K562 (cell line): ENCODE measurements around the gene FAM171A2. TPM values are rescaled to one million over a fixed set of nuclear protein-coding genes. Genes with fewer than 3 reads are reported as not detected.

Experiments
- ARID4B ChIP-seq: sonication (generic); formaldehyde crosslinking; IDR thresholded peaks from 2 replicates; pipeline ENCODE4 v1.8.0; 2022; ENCODE audit warnings: mild to moderate bottlenecking, missing genetic modification reagents
- CBFA2T2 ChIP-seq: fragments of 450-650 bp; conservative IDR thresholded peaks from 2 replicates; pipeline ENCODE4 v1.6.1; 2017; ENCODE audit warnings: mild to moderate bottlenecking
- CREM ChIP-seq: IDR thresholded peaks from 2 replicates; pipeline ENCODE4 v1.6.1; 2014; ENCODE audit warnings: antibody characterized with exemption, low read depth
- NFIC ChIP-seq: fragments of 450-650 bp; IDR thresholded peaks from 2 replicates; pipeline ENCODE4 v1.6.1; 2017; ENCODE audit warnings: mild to moderate bottlenecking, inconsistent platforms
- REST ChIP-seq, 2 experiments: fragments of 450-650 bp; formaldehyde crosslinking in 1 of 2; IDR thresholded peaks; 2 replicates each; pipeline versions ENCODE4 v1.4.0 to v1.6.1; 2014 to 2020; ENCODE audit warnings: mild to moderate bottlenecking in 2 of 2, borderline replicate concordance in 1 of 2, low read depth in 1 of 2
- TAF1 ChIP-seq: IDR thresholded peaks from 2 replicates; pipeline ENCODE4 v1.6.1; 2011; ENCODE audit warnings: mild to moderate bottlenecking, low read length, moderate library complexity; ENCODE audit not compliant: insufficient read depth, control insufficient read depth, severe bottlenecking; ENCODE audit errors: extremely low read depth
- THAP12 ChIP-seq: fragments of 250-450 bp; sonication (Bioruptor Pico); IDR thresholded peaks from 2 replicates; pipeline ENCODE4 v1.9.0; 2021; ENCODE audit warnings: mild to moderate bottlenecking, inconsistent platforms
- ZNF263 ChIP-seq: sonication (generic); formaldehyde crosslinking; IDR thresholded peaks from 2 replicates; pipeline ENCODE4 v1.8.0; 2022; ENCODE audit warnings: mild to moderate bottlenecking, missing genetic modification reagents, borderline replicate concordance
- polyA plus RNA-seq, 8 experiments: library from polyadenylated mRNA; depleted of rRNA in 4 of 8; stranded (reverse) in 5 of 8; unstranded in 3 of 8; fragments of >200 nt; fragmentation: Nextera tagmentation in 2 of 8; fragmentation: Illumina TruSeq in 1 of 8; extraction: Ambion mirVana in 2 of 8; extraction: Trizol in 1 of 8; gene quantifications; 2 replicates each; pipeline versions ENCODE4 v1.2.1 to v1.2.3, GENCODE V29; 2011 to 2014; ENCODE audit warnings: inconsistent platforms in 1 of 8, missing spikeins in 1 of 8
- total RNA-seq, 7 experiments: library from RNA; depleted of rRNA in 6 of 7; stranded (reverse); fragments of >200 nt in 6 of 7; fragmentation: Illumina TruSeq in 2 of 7; extraction: Trizol in 2 of 7; gene quantifications; 2 replicates each; pipeline versions ENCODE4 v1.2.1 to v1.2.3, GENCODE V29; 2011 to 2021; ENCODE audit warnings: low replicate concordance in 1 of 7

FAM171A2 gene
- total and polyA plus RNA-seq, 9 of the 15 experiments (the other 6 are each of a cell fraction or from before 2014, with no cell fraction given): 0.10 to 10.2 (median 2.0) TPM; not detected in 1

DNA sequence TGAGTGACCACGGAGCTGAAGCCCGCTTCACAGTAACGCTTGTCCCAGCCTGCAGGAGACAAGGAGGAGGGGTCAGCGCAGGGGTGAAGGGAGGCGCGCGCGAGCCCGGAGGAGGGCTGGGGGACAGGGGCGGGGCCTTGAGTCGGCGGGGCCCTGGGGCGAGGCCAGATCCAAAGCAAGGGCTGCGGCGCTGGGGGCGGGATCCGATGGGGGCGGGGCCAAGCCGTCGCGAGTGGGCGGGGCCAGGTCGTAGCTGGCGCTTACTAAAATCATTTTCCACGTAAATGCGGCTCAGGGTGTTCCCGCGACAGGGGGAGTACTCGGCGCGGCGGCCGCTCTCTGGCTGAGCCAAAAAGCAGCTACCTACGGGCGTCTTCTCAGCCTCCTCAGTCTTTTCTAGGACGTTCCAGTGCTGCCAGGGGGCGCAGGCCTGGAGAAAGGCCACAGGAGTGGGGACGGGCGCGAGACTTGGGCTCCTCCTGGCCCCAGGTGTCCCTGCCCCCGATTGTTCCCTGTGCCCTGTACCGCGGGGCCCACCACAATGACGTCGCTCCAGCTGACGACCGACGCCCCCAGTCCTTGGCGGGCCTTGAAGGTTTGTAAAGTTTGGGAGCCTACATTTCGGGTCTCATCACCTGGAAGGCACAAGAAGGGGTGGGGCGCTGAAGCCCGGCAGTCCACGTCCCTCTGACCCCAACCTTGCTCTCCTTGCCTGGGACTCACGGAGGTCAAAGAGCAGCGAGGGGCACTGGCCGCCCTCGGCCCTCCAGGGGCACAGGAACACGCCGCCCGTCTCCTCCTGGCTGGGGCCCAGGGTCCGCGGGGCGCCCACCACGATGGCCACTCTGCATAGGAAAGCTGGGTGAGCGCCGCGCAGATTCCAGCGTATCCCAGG, 21.9 kb upstream of the FAM171A2 start (continued):
- TF ChIP-seq THAP12 (CRISPR knock-in tag) (peak; percentile 37; the same call in 1 of the 2 replicates), TAF1 (peak; percentile 63), REST (IDR thresholded peaks at IDR 0.05; ENCODE audit: borderline replicate concordance) (peak; percentile 21; the same call in 1 of the 2 replicates), REST (CRISPR knock-in tag; IDR thresholded peaks at IDR 0.05; ENCODE audit: low read depth) (no peak), ARID4B (CRISPR knock-in tag) (peak; percentile 61; the same call in 1 of the 2 replicates), CREM (peak; percentile 69), ZNF263 (CRISPR knock-in tag) (0 out of 2 replicates have a peak, but pooled peaks have one; percentile 36), CBFA2T2 (no peak), NFIC (peak; percentile 23)
